Embryonic facial prominence (tissue), 1 donor: ENCODE data around the gene NFIC.

Source experiments
- DNase-seq: peaks from one replicate; pipeline ENCODE4 v3.0.0-alpha.2; 2016; ENCODE audit errors: extremely low spot score

The NFIC gene

DNA sequence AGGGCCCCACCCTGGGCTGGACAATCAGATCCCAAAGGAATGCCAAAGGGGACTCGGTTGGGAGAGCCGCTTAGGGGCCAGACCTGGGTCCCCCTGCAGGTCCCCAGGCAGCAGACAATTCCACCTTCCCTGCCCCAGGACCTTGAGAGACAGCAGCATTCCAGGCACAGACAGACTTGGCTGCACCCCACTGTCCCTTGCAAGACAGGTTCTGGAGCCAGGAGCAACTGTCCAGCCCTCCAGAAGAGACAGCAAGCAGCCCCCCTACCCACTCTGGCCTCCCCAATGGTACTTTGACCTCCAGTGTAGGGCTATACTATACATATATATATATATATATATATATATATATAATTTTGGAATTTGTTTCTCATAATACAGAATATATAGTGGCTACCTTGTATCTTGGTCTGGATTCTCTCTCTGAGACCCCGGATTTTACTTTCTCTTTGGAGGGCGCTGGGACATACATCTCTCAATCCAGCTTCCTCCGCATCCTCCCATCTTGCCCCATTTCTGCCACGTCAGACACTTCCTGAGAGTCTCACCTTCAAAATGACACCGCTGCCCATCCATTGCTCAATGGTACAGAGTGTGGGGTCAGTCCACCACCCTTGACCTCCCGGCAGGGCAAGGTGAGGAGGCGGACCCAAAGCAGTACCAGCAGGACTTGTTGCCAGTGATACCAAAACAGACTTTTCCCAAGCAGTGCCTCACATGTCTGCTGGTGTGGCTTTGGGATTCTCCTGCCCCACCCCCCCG lies 101.2 kb downstream of the NFIC start:
- DNase-seq: no peak

DNA sequence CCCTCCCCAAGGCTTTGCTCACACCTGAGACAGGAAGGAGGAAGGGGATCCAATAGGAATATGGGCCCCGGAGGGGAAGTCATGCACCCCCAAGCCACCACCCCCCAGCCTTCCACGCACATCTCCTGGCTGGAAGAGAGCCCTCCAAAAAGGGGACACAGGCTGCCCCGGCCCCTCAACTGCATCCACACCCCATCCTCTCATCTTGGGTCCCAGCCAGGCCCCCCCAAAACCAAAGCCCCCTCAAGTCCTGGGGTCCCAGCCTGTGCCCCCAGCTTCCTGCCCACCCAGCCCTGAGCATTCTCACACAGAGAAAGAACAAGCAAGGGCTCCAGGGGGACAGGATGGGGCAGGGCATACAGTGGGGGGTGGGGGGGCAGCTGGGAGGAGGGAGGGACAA lies 101.8 kb downstream of the NFIC start:
- no peak for DNase-seq

DNA sequence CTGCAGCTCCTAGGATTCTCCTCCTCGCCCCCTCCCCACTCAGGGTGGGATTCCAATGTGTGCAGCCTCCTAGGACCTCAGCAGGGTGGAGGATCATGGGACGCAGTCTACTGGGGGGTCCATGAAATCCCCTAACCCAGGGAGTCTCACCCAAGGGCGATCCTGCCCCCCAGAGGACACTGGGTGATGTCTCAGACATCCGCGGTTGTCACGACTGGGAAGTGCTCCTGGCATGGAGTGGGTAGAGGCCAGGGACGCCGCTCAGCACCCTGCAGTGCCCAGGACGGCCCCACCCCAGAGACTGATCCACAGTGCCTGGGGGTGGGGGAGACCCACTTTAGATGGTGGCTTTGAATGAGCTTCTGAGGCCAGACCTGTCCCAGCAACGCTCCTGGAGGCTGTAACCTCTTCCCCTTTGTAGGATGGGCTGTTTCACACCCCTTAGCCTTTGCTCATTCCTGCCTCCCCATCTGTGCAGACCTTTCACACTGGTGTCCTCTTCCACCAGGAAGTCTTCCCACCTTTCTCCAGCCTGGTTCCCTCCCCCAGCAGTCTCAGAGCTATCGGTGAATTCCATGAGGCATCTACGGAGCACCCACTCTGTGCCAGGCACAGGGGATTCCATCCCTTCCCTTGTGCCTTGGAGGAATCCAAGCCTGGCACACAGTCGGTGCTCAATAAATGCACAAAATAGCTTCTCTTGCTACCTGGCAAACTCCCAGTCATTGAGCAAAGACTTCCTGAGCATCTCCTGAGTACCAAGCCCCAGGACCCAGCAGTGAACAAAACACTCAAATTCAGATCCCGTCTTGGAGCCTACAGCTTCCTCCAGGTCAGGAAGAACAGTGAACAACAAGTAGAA lies 103.5 kb downstream of the NFIC start:
- DNase-seq: no peak

DNA sequence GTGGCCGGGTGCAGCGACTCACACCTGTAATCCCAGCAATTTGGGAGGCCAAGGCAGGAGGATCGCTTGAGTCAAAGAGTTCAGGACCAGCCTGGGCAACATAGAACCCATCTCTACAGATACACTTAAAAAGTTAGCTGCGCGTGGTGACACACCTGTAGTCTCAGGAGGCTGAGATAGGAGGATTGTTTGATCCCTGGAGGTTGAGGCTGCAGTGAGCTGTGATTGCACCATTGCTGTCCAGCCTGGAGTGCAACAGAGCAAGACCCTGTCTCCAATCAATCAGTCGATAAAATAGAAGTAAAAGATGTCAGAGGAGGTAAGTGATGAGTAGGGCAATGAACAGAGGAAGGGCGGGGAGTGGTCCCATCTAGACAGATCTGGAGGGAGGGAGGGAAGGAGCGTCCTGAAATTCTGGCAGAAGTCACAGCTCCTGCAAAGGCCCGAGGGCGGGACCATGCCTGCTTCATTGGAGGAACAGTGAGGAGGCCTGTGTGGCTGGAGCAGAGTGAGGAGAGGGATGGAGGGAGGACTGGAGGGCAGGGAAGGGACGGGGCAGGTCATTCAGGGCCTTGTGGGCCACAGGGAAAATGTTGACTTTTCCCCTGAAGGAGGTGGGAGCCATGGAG lies 104.2 kb downstream of the NFIC start:
- no peak for DNase-seq

DNA sequence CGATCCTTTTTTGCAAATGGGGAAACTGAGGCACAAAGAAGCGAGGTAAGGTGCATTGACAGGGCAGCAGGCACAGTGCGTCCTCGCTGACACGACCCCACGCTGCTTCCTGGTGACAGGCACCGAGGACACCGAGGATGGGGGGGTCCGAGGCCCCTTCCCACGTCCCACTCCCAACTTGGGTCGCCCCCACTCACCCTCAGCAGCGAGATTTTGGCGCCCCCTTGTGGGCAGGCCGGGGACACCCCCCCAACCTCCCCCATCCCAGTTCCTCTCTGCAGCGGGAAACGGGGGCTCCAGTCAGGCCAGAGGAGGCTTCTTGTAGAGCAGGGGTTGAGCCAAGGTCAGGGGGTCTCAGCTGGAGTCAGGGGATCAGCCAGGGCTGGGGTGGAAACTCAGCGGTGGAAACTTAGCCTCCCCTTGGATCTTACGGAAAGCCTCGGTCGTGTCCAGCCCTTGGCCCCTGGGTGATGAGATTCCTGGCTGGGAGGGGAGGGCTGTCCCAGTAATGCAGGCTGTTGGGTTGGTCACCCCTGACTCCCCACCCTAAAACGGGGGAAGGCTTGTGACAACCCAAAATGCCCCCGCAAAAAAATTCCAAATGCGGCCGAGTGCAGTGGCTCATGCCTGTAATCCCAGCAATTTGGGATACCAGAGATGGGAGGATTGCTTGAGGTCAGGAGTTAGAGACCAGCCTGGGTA lies 105.7 kb downstream of the NFIC start:
- no peak for DNase-seq

DNA sequence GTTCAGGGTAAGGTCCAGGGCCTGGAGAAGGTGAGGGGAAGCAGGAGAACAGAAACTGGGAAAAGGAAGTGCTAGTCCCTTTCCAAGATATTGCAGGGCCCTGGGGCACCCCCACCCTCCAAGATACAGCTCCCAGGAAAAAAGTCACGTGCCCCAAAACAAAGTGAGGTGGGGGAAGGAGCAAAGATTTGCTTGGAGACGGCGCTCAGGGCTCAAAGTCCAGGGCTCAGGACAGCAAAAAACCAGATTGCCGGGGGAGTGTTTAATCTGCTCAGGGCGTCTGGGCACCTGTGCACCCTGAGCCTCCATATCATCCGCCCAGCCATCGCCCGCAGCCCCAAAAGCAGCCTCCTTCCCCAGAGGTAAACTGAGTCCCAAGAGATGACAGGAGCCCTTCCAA lies 107.6 kb downstream of the NFIC start:
- DNase-seq: no peak

DNA sequence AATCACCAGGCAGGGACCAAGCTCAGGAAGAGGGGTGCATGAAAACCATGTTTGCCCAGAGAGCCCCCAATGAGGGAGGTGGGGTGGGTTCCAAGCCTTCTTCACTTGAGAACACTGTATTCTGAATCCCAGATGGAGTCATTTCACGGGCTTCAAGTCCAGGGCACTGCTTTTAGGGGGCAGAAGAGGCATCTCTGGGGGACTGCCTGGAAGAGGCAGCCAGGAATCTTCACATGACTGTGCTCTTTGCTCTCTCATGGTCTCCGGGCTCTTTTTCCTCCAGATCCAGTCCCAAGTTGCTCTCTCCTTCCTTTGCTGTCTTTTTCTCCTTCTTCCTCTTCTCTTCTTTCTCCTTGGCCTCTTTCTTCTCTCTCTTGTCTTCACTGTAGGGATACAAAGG lies 108.2 kb downstream of the NFIC start:
- DNase-seq: no peak

DNA sequence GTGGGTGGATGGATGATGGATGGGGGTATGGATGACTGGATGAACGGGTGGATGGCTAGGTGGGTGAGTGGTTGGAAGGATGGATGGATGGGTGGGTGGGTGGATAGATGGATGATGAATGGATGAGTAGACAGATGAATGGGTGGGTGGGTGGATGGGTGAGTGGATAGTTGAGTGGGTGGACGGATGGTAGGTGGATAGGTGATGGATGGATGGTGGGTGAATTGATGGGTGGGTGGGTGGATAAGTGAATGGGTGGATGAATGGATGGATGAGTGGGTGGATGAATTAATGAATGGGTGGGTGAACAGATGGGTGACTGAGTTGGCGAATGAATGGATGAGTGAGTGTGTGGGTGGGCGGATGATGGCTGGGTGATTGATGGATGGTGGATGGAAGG lies 109.1 kb downstream of the NFIC start:
- no peak for DNase-seq

DNA sequence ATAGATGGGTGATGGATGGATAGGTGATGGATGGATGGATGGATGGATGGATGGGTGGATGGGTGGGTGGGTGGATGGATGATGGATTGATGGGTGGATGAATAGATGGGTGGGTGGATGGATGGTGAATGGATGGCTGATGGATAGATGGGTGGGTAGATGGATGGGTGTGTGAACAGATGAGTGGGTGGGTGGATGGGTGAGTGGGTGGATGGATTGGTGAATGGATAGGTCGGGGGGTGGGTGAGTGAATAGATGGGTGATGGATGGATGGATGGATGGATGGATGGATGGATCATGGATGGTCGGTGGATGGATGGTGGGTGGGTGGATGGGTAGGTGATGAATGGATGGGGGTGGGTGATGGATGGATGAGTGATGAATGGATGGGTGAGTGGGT lies 110.4 kb downstream of the NFIC start:
- no peak for DNase-seq

DNA sequence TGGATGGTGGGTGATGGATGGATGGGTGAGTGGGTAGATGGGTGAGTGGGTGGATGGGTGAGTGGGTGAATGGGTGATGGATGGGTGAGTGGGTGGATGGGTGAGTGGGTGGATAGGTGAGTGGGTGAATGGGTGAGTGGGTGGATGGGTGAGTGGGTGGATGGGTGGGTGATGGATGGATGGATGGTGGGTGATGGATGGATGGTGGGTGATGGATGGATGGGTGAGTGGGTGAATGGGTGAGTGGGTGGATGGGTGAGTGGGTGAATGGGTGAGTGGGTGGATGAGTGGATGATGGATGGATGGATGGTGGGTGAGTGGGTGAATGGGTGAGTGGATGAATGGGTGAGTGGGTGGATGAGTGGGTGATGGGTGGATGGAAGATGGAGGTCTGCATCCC lies 111.1 kb downstream of the NFIC start:
- DNase-seq: no peak

DNA sequence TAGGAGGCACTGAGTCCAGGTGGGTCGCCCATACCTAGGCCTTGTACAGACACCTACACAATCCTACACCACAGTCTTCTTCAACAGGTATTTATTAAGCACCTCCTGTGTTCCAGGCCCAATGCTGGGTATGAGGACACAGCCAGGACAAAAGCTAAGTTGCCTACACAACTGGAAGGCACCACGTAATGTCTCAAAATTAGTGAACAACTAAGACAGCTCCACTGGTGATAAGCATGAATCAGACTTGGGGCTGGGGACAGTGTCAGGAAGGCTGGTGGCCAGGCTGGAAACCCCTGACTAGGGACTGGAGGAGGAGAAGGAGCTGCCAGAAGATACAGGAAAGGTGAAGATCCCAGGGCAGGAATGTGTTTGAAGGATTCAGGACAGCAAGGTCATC lies 111.6 kb downstream of the NFIC start:
- no peak for DNase-seq

DNA sequence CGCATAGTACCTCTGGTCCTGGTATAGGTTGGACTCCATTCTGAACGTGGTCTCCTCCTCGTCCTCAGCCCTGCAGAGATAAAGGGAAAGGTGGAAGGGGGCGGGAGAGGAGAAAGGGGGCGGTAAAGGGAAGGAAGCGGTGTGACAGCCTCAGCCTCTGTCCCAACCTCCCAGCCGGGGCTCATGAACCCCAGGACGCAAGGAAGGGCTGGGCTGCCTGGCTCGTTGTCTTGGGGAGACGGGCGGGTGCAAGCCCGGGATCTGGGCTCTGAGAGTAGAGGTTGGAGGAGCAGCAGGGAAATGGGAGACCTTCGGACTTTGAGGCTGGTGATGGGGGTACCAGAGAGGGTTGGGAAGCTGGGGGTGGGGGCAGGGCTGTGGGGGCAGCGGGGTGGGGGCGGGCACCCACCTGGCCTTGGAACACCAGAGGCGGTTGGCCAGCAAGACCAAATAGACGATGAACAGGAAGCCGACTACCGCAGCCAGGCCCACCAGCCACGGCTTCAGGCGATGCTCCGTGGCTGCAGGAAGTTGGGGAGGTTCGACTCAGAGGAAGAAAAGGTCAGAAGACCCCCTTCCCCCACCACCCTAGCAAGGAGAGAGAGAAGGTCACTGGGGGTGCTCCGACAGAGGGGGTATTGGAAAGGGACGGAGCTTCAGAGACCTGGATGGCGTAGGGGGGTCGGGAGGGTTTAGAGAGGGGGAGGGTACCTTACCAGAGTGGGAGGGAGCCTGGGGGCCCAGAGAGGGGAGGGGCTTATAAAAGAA lies 112.2 kb downstream of the NFIC start:
- no peak for DNase-seq

DNA sequence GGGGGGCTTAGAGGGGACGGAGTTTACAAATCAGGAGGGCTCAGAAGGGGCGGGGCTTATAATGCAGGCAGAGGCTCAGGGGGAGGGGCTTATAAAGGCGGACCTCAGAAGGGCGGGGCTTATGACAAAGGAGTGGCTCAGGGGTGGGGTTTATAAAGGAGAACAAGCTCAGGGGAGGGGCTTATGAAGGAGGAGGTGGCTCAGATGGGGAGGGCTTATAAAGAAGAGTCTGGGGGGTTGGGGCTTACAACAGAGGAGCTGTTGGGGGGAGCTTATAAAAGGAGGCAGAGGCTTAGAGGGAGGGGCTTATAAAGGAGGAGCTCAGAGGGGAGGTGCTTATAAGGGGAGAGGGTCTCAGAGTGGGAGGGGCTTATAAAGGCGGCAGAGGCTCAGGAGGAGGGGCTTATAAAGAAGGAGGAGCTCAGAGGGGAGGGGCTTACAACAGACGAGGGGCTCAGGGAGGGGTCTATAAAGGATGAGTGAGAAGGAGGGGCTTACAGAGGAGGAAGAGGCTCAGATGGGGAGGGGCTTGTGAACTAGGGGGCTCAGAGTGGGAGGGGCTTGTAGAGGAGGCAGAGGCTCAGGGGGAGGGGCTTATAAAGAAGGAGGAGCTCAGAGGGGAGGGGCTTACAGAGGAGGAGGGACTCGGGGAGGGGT lies 112.9 kb downstream of the NFIC start:
- DNase-seq: no peak

DNA sequence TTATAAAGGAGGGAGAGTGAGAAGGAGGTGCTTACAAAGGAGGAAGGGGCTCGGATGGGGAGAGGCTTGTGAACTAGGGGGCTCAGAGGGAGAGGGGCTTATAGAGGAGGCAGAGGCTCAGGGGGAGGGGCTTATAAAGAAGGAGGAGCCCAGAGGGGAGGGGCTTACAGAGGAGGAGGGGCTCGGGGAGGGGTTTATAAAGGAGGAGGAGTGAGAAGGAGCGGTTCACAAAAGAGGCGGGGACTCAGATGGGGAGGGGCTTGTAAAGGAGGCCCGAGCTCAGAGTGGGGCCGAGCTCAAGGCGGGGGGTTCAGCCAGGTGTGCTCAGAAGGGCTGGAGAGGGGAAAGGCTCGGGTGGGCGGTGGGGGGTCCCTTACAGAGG lies 113.4 kb downstream of the NFIC start:
- DNase-seq: no peak

DNA sequence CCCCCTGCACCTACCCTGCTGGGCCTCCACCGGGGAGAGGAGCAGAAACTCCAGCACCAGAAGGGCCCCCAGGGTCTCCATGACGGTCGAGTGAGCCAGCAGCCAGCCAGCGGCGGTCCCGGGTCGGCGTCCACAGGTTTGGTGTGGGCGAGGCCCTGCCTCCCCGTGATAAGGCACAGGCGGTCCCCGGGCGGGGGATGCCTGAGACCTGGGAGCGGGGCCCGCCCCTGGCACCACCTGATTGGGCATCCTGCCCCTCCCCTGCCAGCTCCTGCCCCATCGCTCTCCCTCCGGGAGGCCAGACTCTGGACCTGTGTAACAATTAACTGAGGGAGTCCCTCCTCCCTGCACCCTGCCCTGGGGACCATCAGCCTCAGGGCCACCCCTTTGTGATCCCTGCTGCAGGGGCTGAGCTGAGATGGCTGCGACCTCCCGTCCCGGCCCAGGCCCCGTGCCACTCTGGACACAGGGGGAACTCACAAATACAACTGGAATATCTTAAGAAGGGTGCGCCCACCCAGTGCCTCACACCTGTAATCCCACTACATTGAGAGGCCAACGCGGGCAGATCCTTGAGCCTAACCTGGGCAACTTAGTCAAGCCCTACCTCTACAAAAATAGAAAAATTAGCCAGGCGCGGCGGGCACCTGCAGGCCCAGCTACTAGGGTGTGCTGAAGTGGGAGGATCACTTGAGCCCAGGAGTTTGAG lies 114.2 kb downstream of the NFIC start, which contains the start of gene SMIM24:
TSS of gene SMIM24 (minus strand) at position 143 of the 709 bp plus-strand sequence. CDS start at position 81, 62 bp downstream.
- no peak for DNase-seq

DNA sequence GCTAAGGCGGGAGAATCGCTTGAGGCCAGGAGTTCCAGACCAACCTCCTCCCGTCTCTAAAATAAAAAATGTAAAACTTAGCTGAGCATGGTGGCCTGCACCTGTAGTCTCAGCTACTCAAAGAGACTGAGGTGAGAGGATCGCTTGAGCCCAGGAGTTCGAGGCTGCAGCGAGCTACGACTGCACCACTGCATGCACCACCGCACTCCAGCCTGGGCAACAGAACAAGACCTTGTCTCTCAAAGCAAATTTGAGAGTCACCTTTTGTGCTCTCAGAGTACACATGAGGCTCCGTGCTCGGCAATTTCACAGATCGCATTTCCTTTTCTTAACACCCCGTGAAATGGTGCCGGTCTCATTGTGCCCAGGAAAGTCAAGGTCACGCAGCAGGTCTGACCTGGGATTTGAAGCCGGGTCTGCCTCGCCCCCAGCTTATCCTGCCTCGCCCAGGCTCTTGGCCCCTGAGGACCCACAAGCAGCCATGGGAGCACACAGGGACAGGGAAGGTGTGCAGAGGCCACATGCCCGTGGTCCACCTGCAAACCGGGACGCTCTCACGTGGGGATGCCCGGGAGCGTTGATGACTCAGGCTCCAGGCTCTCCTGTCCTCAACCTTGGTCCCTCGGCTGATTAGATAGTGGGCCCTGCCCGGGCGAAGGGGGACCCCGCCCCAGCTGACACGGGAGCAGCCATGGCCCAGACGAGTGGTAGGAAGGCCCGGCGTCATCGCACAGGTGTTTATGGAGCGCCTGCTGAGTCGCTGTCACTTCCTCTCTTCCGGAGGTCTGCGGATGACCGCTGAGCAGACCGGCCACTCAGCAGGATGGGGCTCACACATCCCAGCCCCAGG lies 115.1 kb downstream of the NFIC start:
- DNase-seq: no peak

DNA sequence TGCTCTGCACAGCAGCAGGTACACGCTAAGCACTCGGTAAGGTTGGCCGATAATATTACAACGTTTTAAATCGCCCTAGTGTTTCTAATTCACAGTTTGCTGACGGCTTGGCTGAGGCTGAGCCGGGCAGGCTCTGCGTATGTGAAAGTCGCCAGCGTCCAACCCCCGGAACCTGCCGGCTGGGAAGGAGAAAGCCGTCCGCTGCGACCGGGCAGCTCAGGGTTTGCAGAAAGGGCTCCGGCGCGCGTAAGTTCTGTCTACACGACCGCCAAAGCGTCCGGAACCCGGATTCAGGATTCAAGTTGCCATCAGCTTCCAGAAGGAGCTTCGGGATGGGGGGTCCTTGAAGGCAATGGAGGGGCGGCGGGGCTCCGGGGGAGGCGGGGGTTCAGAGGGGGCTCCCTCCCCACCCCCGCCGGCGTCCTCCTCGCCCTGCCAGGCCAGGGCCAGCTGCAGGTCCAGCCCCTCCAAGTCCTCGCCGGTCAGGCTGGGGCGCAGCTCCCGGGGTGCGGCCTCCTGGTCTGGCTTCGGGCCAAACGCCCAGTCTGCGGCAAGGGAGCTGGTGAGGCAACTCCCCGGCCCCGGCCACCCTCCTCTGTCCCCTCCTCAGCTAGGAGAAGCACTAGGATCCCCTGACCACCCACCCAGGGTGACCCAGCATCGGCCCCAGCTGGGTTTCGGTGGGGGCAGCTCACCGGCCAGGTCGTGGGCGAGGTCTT lies 116.3 kb downstream of the NFIC start:
- no peak for DNase-seq

DNA sequence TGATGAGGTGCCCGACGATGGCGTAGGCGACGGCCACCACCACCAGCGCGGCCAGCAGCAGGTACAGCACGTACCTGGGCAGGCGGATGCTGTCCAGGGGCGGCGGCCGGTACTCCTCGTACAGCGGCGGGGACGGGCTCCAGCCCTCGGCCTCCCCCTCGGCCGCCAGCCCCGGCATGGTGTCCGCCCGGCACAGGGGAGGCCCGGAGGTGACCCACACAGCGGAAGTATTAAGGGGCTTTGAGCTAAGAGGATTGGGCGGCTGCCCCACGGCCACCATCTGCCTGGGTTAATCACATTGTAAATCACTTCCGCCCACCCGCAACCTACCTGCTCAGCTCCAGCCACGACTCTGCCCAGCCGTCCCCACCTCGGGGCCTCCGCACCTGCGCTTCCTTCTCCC lies 116.8 kb downstream of the NFIC start, which contains the start of gene SMIM44:
TSS of gene SMIM44 (minus strand) at position 216 of the 403 bp plus-strand sequence. CDS start at position 178, 38 bp downstream.
- no peak for DNase-seq
